ENCODE measurements around the gene INHBC.
"Not testable (repeated sequence)": the region's sequence is repeated elsewhere in the genome, so short reads cannot be mapped to it uniquely, and the experiment has no call there.

Gene INHBC

GRCh38 chr12:57428965-57429364 is 5.6 kb upstream of the INHBC start:
- in situ Hi-C loops (cut with HindIII; ENCODE audit: low sequenced_read_pairs) = no loop called here

GRCh38 chr12:57429473-57430111 is 5.0 kb upstream of the INHBC start:
- in situ Hi-C loops (cut with HindIII; ENCODE audit: low sequenced_read_pairs) = no loop called here

- in situ Hi-C loops (cut with HindIII; ENCODE audit: low sequenced_read_pairs) = no loop called here
Measured at GRCh38 chr12:57430112-57430930, 4.3 kb upstream of the INHBC start.

- in situ Hi-C loops (cut with HindIII; ENCODE audit: low sequenced_read_pairs) = no loop called here
Measured at GRCh38 chr12:57430931-57431566, 3.5 kb upstream of the INHBC start, which contains the start of gene R3HDM2. Gene R3HDM2 (minus strand): TSS chr12:57431043. CDS start chr12:57310428, 120,615 bp downstream.

- in situ Hi-C loops (cut with HindIII; ENCODE audit: low sequenced_read_pairs) = no loop called here
Measured at GRCh38 chr12:57431654-57432188, 2.9 kb upstream of the INHBC start.

GRCh38 chr12:57433370-57433769 is 1.2 kb upstream of the INHBC start:
- in situ Hi-C loops (cut with HindIII; ENCODE audit: low sequenced_read_pairs) = no loop called here

GRCh38 chr12:57435293-57435692 is 709 bp downstream of the INHBC start:
- in situ Hi-C loops (cut with HindIII; ENCODE audit: low sequenced_read_pairs) = no loop called here

GRCh38 chr12:57438400-57438799 is 3.8 kb downstream of the INHBC start:
- in situ Hi-C loops (cut with HindIII; ENCODE audit: low sequenced_read_pairs) = no loop called here

GRCh38 chr12:57439762-57440266 is 5.2 kb downstream of the INHBC start:
- in situ Hi-C loops (cut with HindIII; ENCODE audit: low sequenced_read_pairs) = no loop called here

- in situ Hi-C loops (cut with HindIII; ENCODE audit: low sequenced_read_pairs) = not testable (repeated sequence)
Measured at GRCh38 chr12:57441393-57441792, 6.8 kb downstream of the INHBC start.

GRCh38 chr12:57441846-57442427 is 7.4 kb downstream of the INHBC start:
- in situ Hi-C loops (cut with HindIII; ENCODE audit: low sequenced_read_pairs) = no loop called here

- in situ Hi-C loops (cut with HindIII; ENCODE audit: low sequenced_read_pairs) = not testable (repeated sequence)
Measured at GRCh38 chr12:57444337-57444736, 9.8 kb downstream of the INHBC start.

- in situ Hi-C loops (cut with HindIII; ENCODE audit: low sequenced_read_pairs) = no loop called here
Measured at GRCh38 chr12:57444744-57445143, 10.2 kb downstream of the INHBC start.

GRCh38 chr12:57446292-57446960 is 11.8 kb downstream of the INHBC start:
- in situ Hi-C loops (cut with HindIII; ENCODE audit: low sequenced_read_pairs) = no loop called here

- in situ Hi-C loops (cut with HindIII; ENCODE audit: low sequenced_read_pairs) = no loop called here
Measured at GRCh38 chr12:57448669-57449068, 14.1 kb downstream of the INHBC start.

- in situ Hi-C loops (cut with HindIII; ENCODE audit: low sequenced_read_pairs) = no loop called here
Measured at GRCh38 chr12:57449375-57449774, 14.8 kb downstream of the INHBC start.

GRCh38 chr12:57450057-57450456 is 15.5 kb downstream of the INHBC start:
- in situ Hi-C loops (cut with HindIII; ENCODE audit: low sequenced_read_pairs) = no loop called here

- in situ Hi-C loops (cut with HindIII; ENCODE audit: low sequenced_read_pairs) = no loop called here
Measured at GRCh38 chr12:57451233-57451778, 16.7 kb downstream of the INHBC start.

- in situ Hi-C loops (cut with HindIII; ENCODE audit: low sequenced_read_pairs) = no loop called here
Measured at GRCh38 chr12:57452181-57452936, 17.8 kb downstream of the INHBC start.
